Measurements from ENCODE around the gene SPATS2. TPM values are rescaled to one million over a fixed set of nuclear protein-coding genes. Genes with fewer than 3 reads are reported as not detected.

The SPATS2 gene
- total RNA-seq, 1 donor from 2014 or later: 29.9 TPM

DNA sequence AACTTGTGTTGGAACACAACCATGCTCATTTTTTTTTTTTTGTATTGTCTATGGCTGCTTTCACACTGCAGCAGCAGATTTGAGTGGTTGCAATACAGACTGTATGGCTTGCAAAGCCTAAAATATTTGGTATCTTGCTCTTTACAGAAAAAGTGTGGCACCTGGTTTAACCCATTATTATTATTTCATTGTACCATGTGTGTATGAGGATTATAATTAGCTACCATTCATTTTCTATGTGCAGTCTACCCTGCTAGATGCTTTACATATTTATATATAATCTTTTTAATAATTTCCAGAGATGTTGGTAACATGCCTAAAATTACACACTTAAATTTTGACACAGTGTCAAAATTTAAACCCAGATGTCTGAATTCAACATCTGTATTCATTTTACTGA, 37.7 kb downstream of the SPATS2 start:
- no peak overlapping the region for H3K4me3 ChIP-seq (ENCODE audit: low read depth, low read length)
- DNase-seq (ENCODE audit: low read depth): no peak
- TF ChIP-seq, protein P1, sequence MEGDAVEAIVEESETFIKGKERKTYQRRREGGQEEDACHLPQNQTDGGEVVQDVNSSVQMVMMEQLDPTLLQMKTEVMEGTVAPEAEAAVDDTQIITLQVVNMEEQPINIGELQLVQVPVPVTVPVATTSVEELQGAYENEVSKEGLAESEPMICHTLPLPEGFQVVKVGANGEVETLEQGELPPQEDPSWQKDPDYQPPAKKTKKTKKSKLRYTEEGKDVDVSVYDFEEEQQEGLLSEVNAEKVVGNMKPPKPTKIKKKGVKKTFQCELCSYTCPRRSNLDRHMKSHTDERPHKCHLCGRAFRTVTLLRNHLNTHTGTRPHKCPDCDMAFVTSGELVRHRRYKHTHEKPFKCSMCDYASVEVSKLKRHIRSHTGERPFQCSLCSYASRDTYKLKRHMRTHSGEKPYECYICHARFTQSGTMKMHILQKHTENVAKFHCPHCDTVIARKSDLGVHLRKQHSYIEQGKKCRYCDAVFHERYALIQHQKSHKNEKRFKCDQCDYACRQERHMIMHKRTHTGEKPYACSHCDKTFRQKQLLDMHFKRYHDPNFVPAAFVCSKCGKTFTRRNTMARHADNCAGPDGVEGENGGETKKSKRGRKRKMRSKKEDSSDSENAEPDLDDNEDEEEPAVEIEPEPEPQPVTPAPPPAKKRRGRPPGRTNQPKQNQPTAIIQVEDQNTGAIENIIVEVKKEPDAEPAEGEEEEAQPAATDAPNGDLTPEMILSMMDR (conservative IDR thresholded peaks at IDR 0.05; ENCODE audit: low read depth, low read length): no peak

DNA sequence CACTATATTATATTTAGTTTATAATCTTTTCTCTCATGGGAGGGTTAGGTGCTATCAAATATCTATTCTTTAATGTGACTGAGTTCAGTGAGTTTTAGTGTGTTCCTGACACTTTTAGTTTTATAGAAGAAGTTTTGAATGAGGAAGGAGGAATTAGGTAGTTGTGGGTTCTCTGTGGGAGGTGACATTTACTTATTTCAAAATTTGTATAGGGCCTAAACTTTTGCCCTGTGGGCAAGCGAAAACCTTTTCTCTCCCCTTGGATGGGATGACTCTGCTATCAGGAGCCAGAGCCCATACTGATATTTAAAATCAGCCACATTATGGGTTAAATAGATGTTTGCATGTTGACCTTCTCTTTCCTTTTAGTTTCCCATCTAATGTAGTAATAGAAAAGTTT, 43.6 kb downstream of the SPATS2 start:
- no peak for DNase-seq (ENCODE audit: low read depth)
- H3K4me3 ChIP-seq (ENCODE audit: low read depth, low read length): no peak overlapping the region
- TF ChIP-seq, protein P1 (conservative IDR thresholded peaks at IDR 0.05; ENCODE audit: low read depth, low read length): no peak

DNA sequence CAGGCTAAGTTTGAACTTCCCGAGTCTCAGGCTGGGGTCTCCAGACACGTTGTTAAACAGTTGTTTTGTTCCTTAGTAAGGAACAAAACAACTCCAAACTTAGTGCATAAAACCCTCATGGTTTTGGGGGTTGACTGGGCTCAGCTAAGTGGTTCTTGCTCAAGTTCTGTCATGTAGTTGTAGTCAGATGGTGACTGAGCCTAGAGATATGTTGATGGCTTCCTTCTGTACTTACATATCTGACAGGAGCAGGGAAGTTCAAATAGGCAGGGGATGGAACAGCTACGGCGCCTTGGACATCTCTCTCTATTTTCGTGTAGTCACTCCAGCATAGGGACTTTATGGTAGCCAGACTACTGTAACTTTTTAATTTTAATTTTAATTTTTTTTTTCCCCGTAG, 45.7 kb downstream of the SPATS2 start:
- DNase-seq (ENCODE audit: low read depth): no peak
- TF ChIP-seq, protein P1 (conservative IDR thresholded peaks at IDR 0.05; ENCODE audit: low read depth, low read length): no peak

DNA sequence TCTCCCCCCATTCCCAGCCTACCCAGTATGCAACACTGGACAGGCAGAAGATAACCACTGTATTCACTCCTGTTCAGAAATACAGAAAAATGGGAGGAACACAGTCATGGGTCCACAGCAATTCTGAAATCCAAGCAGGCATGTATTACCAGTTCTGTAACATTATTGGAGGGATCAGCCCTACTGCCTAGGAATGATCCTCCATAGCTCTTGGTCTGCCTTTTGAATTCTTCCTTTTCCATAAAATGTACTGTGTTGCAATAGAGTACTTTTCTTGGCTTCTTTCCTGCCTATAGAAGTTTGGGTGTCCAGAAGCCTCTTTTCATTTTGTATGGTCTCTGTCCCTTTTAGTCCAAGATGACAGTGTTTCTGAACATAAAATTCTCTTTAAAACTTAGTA, 46.5 kb downstream of the SPATS2 start:
- DNase-seq (ENCODE audit: low read depth): no peak
- TF ChIP-seq, protein P1 (conservative IDR thresholded peaks at IDR 0.05; ENCODE audit: low read depth, low read length): no peak
- H3K4me3 ChIP-seq (ENCODE audit: low read depth, low read length): no peak overlapping the region

More for the DNA sequence above, 45.7 kb downstream of the SPATS2 start:
- no peak overlapping the region for H3K4me3 ChIP-seq (ENCODE audit: low read depth, low read length)

DNA sequence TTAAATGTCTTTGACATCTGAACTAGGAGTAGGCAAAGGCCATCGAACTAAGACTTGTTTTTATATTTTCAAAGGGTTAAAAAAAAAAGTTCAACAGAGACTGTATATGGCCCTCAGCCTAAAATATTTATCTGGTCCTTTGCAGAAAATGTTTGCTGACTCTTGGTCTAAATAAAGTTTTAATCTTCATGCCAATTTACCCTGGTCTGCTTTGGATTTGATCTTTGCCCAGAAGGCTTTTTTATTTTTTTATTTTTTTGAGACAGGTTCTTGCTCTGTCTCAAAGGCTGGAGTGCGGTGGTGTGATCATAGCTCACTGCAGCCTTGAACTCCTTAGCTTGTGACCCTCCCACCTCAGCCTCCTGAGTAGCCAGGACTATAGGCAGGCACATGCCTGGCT, 47.1 kb downstream of the SPATS2 start:
- TF ChIP-seq, protein P1 (conservative IDR thresholded peaks at IDR 0.05; ENCODE audit: low read depth, low read length): no peak
- H3K4me3 ChIP-seq (ENCODE audit: low read depth, low read length): no peak overlapping the region
- DNase-seq (ENCODE audit: low read depth): no peak

DNA sequence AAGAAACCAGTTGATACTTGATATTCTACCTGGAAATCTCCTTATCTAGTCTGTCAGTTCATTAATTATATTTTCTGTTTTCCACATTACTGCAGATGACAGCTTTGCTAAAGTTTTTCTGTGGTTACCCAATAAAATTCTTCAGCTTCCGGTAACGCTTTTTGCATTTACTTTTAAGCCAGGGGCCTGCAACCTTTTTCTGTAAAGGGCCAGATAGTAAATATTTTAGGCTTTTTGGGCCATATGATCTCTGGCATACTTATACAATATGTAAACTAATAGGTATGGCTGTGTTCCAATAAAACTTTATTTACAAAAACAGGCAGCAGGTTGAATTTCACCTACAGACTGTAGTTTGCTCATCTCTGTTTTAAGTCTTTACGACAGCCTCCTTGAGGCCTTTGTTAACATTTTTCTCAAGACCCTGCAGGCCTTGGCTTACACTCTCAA, 48.3 kb downstream of the SPATS2 start:
- DNase-seq (ENCODE audit: low read depth): no peak
- no peak overlapping the region for H3K4me3 ChIP-seq (ENCODE audit: low read depth, low read length)
- TF ChIP-seq, protein P1 (conservative IDR thresholded peaks at IDR 0.05; ENCODE audit: low read depth, low read length): no peak

DNA sequence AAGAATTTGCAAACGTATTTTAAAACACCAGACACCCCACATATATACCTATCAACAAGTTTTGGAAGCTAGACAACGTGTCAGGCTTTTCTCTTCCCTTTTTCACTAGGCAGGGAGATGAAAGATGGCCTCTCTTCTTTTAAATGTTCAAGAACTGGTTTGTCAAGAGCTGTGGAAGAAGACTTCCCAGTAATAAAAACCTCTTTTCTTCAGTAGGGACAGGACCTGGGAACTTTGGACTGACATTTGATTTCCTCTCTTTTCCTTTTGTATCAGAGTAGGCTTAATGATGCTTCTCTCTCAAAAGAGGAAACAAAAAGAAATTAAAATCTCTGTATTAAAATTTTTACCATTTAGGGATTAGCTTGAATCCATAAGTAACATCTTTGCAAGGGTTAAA, 49.6 kb downstream of the SPATS2 start:
- H3K4me3 ChIP-seq (ENCODE audit: low read depth, low read length): no peak overlapping the region
- no peak for DNase-seq (ENCODE audit: low read depth)
- TF ChIP-seq, protein P1 (conservative IDR thresholded peaks at IDR 0.05; ENCODE audit: low read depth, low read length): no peak
